ENCODE measurements around the gene SHISA5.
"Not testable (repeated sequence)": the region's sequence is repeated elsewhere in the genome, so short reads cannot be mapped to it uniquely, and the experiment has no call there.

The SHISA5 gene

GRCh38 chr3:48476426-48477053 is 27.4 kb downstream of the SHISA5 start:
- DNase-seq: no peak

- DNase-seq: no peak
Measured at GRCh38 chr3:48475188-48475587, 28.8 kb downstream of the SHISA5 start.

DNA sequence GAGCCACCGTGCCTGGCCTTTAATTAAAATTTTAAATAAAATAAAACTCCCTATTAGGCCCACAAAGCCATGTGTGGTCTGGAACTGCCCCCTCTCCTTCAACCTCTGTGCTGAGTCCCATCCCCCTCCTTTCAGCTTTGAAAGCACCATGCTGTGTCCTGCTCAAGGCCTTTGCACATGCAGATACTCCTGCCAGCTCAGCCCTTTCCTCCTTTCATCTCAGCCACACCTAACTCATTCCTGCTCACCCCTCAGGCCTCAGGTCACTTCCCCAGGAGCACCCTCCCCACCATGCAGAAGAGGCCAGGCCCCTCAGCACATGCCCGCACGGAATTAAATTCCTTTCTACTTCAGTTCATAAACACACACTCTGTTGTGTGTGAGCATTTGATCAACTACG is 29.4 kb downstream of the SHISA5 start:
- no peak for DNase-seq

GRCh38 chr3:48474031-48474430 is 29.9 kb downstream of the SHISA5 start:
- not testable (repeated sequence) for DNase-seq

GRCh38 chr3:48473617-48473952 is 30.4 kb downstream of the SHISA5 start:
- DNase-seq: no peak

DNA sequence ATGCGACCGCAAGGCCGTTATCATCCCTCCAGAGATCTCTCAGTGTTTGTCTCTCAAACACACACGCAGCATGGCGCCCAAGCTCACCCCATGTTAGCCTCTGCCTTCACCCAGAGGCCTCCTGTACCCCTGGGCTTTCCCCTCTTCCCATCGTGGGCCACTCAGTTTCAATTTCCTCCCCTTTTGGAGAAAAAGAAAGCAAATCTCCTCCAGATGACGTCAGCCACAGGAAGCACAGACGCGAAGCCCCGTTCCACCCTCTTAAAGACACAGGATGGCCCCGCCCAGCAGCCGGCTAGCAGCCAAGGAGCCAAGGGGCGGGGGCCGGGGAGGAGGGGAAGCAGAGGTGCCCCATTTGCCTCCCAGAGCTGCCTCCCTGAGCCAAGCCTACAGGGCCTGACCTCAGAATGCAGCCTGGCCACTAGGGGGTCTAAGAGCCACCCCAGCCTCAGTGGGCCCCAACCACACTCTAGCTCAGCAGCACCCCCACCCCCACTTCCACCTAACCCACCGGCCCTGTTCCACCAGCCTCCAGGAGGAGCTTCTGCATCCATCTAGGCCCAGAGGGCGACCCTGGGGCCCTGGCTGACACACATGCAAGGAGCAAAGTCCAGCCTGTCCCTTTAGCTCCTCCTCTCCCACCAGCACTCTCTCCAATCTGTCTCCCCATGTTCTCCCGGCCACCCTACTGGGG is 30.9 kb downstream of the SHISA5 start:
- DNase-seq: peak; percentile 84 to 98 (median 91)

DNA sequence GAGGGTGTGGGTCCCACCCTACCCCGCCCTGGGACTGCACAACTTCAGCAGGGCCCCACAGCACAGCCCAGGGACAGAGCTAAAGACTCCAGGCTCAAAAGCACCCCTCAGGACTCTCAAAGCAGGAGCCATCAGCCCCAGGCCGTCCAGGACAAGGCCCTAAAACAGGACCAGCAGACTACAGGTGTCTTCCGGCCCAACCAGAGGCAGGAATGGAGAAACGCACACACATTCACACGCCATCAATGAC is 31.4 kb downstream of the SHISA5 start:
- no peak for DNase-seq

DNA sequence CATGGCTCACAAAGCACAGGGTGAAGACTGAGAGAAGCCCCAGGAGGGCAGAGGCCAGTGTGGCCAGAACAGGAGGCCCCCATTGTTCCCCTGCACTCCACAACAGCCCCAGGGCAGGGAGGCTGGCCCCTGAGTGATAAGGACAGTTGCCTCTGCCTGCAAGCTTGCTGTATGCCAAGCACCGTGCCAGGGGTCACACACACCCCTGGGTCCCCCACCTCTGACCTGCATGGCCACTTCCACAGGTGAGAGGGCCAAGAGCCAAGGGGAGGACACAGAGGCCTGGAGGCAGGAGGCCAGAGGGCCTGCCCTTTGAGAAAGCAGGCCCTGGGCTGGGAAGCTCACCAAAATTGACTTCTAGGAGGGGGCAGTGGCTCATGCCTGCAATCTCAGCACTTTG is 33.7 kb downstream of the SHISA5 start:
- DNase-seq: no peak

DNA sequence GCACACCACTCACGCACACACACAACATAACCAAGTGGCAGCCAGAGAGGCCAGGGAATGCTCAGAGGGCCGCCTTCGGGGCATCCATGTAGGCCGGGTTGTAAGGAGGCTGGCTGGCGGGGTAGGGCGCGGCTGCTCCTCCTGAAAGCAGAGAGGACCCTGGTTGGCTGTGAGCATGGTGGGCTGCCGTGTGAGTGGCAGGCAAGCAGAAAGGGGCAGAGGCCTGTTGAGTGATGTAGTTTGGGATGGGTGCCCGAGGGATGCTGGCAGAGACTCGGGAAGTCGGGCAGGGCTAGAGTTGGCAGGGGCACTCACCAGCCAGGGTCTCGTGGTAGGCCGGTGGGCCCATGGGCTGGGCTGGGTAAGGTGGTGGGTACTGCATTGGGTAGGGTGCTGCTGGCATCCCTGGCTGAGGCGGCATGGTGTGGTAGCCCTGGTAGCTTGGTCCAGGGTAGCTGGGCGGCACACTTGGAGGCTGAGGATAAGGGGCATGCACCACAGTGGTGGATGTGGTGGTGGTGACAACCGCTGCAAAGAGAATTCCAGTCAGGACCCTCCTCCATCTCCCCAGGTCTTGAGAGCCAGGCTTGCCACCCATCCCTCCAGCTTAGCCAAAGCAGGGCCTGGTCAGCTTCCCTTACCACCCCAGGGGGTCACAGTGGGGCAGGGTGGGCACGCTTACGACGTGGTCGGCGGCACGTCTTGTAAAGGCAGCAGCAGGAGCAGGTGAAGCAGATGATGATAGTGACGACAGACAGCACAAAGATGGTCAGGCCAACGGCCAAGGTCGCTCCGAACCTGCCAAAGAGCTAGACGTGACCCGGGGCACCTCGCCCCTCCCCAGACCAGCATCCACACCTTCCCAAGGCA is 34.7 kb downstream of the SHISA5 start:
- no peak for DNase-seq

DNA sequence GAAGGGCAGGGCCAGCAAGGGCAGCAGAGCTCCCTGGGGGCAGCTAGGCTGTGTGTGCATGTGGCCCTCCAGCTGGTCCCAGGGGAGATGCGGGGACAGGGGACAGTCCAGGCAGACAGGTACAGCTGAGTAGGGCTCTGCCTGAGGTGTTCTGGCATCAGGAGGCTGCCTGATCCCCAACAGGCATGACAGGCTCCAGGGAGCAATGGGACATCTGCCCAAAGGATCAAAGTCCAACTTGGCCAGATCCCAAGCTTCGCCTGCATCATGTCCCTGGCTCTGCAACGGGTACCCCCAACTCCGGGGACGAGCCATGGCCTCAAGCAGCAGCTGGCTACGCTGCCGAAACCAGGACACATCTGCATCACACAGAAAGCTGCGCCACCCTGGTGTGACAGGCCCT is 35.6 kb downstream of the SHISA5 start:
- no peak for DNase-seq

- DNase-seq: no peak
Measured at GRCh38 chr3:48467473-48468267, 36.3 kb downstream of the SHISA5 start.

GRCh38 chr3:48467110-48467454 is 36.9 kb downstream of the SHISA5 start:
- DNase-seq: no peak

DNA sequence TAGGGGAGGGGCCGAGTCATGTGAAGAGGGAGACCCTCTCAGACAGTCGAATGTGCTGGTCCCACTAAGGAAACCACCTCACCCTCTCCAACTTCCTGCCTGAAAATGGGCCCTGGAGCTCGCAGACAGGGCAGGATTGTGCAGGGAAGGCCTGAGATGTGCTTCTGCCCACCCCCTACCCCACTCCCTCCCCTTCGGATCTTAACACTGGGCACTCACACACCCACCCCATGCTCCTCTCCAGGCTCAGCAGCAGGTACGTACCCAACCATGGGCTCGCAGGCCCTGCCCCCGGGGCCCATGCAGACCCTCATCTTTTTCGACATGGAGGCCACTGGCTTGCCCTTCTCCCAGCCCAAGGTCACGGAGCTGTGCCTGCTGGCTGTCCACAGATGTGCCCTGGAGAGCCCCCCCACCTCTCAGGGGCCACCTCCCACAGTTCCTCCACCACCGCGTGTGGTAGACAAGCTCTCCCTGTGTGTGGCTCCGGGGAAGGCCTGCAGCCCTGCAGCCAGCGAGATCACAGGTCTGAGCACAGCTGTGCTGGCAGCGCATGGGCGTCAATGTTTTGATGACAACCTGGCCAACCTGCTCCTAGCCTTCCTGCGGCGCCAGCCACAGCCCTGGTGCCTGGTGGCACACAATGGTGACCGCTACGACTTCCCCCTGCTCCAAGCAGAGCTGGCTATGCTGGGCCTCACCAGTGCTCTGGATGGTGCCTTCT is 37.4 kb downstream of the SHISA5 start:
- DNase-seq: peak in 3 of 5 experiments; percentile 11 to 71 (median 27)

- peak; percentile 49 to 91 (median 66) for DNase-seq
Measured at GRCh38 chr3:48465531-48466378, 38.2 kb downstream of the SHISA5 start.

DNA sequence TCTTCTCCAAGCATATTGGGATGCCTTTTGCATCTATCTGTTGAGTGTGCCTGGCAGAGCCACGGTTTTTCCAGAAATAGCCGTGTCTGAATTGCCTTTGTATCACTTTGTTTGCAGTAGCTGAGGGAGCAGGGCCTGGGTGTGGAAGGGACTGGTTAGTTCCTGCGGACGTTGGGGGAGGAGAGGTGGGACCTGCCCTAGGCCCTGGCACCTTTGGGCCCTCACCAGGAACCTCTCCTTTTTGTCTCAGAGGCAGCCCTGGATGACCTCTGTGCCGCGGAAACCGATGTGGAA is 38.8 kb downstream of the SHISA5 start:
- no peak for DNase-seq

GRCh38 chr3:48464713-48465221 is 39.2 kb downstream of the SHISA5 start:
- no peak for DNase-seq

GRCh38 chr3:48463703-48464102 is 40.3 kb downstream of the SHISA5 start:
- no peak for DNase-seq

- not testable (repeated sequence) for DNase-seq
Measured at GRCh38 chr3:48461767-48462166, 42.2 kb downstream of the SHISA5 start.

DNA sequence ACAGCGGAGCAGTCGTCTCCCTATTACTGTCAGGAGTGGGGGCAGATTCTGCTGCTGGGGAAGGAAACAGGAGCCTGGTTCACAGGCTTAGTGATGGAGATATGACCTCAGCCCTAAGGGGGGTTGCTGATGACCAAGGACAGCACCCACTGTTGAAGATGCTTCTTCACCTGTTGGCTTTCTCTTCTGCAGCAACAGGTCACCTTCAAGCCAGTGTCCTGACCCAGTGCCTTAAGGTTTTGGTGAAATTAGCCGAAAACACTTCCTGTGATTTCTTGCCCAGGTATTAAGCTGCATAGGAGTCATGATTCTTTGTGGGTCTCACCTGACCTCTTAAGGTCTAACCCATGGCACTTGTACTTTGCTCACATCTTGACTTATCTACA is 43.5 kb downstream of the SHISA5 start:
- DNase-seq: no peak

DNA sequence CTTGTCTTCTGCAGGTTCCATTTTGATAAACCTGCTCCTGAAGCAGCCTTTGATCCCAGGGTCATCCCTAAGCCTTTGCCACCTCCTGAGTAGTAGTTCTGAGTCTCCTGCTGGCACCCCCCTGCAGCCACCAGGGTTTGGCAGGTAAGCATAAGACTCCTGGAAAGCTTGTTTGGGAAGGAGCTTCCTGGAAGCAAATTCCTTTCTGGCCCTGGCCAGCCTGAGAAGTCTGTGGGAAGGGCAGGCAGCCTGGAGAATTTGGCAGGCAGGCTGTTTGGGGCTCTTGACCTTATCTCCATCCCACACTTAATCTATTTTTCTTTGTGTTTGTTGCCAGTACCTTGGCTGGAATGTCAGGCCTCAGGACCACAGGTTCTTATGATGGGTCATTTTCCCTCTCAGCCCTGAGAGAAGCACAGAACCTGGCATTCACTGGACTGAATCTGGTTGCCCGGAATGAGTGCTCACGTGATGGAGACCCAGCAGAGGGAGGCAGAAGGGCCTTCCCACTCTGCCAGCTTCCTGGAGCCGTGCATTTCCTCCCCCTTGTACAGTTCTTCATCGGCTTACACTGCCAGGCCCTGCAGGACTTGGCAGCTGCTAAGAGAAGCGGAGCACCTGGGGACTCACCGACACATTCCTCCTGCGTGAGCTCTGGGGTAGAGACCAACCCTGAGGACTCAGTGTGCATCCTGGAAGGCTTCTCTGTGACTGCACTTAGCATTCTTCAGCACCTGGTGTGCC is 44.0 kb downstream of the SHISA5 start:
- no peak for DNase-seq

GRCh38 chr3:48459331-48459730 is 44.6 kb downstream of the SHISA5 start:
- DNase-seq: no peak

Data from T-helper 2 cell (primary cell).